ENCODE data around the gene CSN3.
"Not testable (repeated sequence)": the region's sequence is repeated elsewhere in the genome, so short reads cannot be mapped to it uniquely, and the experiment has no call there.

CSN3 gene

GRCh38 chr4:70242297-70242696 is at the start of gene CSN3:
TSS of gene CSN3 (plus strand) at chr4:70242597. CDS start at chr4:70244820, 2,223 bp downstream.
- DNase-seq (ENCODE audit: low read depth in 2 of 2, low spot score in 1 of 2) = not testable (repeated sequence)

GRCh38 chr4:70192895-70193294 is 49.5 kb upstream of the CSN3 start:
- no peak for DNase-seq (ENCODE audit: low read depth in 2 of 2, low spot score in 1 of 2)

GRCh38 chr4:70195425-70195824 is 47.0 kb upstream of the CSN3 start, which contains the start of gene ODAM:
TSS of gene ODAM (plus strand) at chr4:70195725. CDS start at chr4:70196544, 819 bp downstream.
- no peak for DNase-seq (ENCODE audit: low read depth in 2 of 2, low spot score in 1 of 2)

GRCh38 chr4:70196857-70197256 is 45.5 kb upstream of the CSN3 start:
- DNase-seq (ENCODE audit: low read depth in 2 of 2, low spot score in 1 of 2) = no peak

GRCh38 chr4:70197842-70198241 is 44.6 kb upstream of the CSN3 start:
- no peak for DNase-seq (ENCODE audit: low read depth in 2 of 2, low spot score in 1 of 2)

GRCh38 chr4:70203601-70204000 is 38.8 kb upstream of the CSN3 start:
- DNase-seq (ENCODE audit: low read depth in 2 of 2, low spot score in 1 of 2) = no peak

- not testable (repeated sequence) for DNase-seq (ENCODE audit: low read depth in 2 of 2, low spot score in 1 of 2)
Measured at GRCh38 chr4:70212752-70213151, 29.6 kb upstream of the CSN3 start.

- DNase-seq (ENCODE audit: low read depth in 2 of 2, low spot score in 1 of 2) = not testable (repeated sequence)
Measured at GRCh38 chr4:70216109-70216508, 26.3 kb upstream of the CSN3 start.

GRCh38 chr4:70216550-70216949 is 25.8 kb upstream of the CSN3 start:
- not testable (repeated sequence) for DNase-seq (ENCODE audit: low read depth in 2 of 2, low spot score in 1 of 2)

- DNase-seq (ENCODE audit: low read depth in 2 of 2, low spot score in 1 of 2) = not testable (repeated sequence)
Measured at GRCh38 chr4:70221389-70221788, 21.0 kb upstream of the CSN3 start.

GRCh38 chr4:70221818-70222217 is 20.6 kb upstream of the CSN3 start:
- not testable (repeated sequence) for DNase-seq (ENCODE audit: low read depth in 2 of 2, low spot score in 1 of 2)

GRCh38 chr4:70225824-70226223 is 16.6 kb upstream of the CSN3 start, which contains the start of gene FDCSP:
TSS of gene FDCSP (plus strand) at chr4:70226124. CDS start at chr4:70231195, 5,071 bp downstream.
- no peak for DNase-seq (ENCODE audit: low read depth in 2 of 2, low spot score in 1 of 2)

- DNase-seq (ENCODE audit: low read depth in 2 of 2, low spot score in 1 of 2) = no peak
Measured at GRCh38 chr4:70236125-70236524, 6.3 kb upstream of the CSN3 start.

GRCh38 chr4:70239131-70239883 is 3.1 kb upstream of the CSN3 start:
- DNase-seq (ENCODE audit: low read depth in 2 of 2, low spot score in 1 of 2) = no peak

GRCh38 chr4:70239884-70240591 is 2.4 kb upstream of the CSN3 start:
- DNase-seq (ENCODE audit: low read depth in 2 of 2, low spot score in 1 of 2) = no peak

GRCh38 chr4:70243091-70243490 is 694 bp downstream of the CSN3 start:
- DNase-seq (ENCODE audit: low read depth in 2 of 2, low spot score in 1 of 2) = no peak

GRCh38 chr4:70251250-70251944 is 9.0 kb downstream of the CSN3 start:
- DNase-seq (ENCODE audit: low read depth in 2 of 2, low spot score in 1 of 2) = no peak

- no peak for DNase-seq (ENCODE audit: low read depth in 2 of 2, low spot score in 1 of 2)
Measured at GRCh38 chr4:70251945-70252277, 9.5 kb downstream of the CSN3 start.

- DNase-seq (ENCODE audit: low read depth in 2 of 2, low spot score in 1 of 2) = no peak
Measured at GRCh38 chr4:70269674-70270073, 27.3 kb downstream of the CSN3 start.

- no peak for DNase-seq (ENCODE audit: low read depth in 2 of 2, low spot score in 1 of 2)
Measured at GRCh38 chr4:70277121-70277520, 34.7 kb downstream of the CSN3 start.

- DNase-seq (ENCODE audit: low read depth in 2 of 2, low spot score in 1 of 2) = no peak
Measured at GRCh38 chr4:70280567-70280966, 38.2 kb downstream of the CSN3 start.

GRCh38 chr4:70288651-70289050 is 46.3 kb downstream of the CSN3 start:
- no peak for DNase-seq (ENCODE audit: low read depth in 2 of 2, low spot score in 1 of 2)
